Testis (tissue), 3 donors: ENCODE data around the gene RBPMS2. TPM values are rescaled to one million over a fixed set of nuclear protein-coding genes. Genes with fewer than 3 reads are reported as not detected.

Source experiments
- DNase-seq: peaks from one replicate; pipeline ENCODE4 v3.0.0-alpha.2; 2019
- H3K27ac ChIP-seq, 2 donors: fragments of 200-600 bp; sonication (generic); one replicate each; pipeline ENCODE4 v1.5.1; 2019
- H3K27me3 ChIP-seq: fragments of 200-600 bp; sonication (generic); one replicate; pipeline ENCODE4 v1.5.1; 2019
- H3K36me3 ChIP-seq: fragments of 200-600 bp; sonication (generic); one replicate; pipeline ENCODE4 v1.5.1; 2017; ENCODE audit warnings: low read depth; ENCODE audit errors: missing control alignments
- H3K4me1 ChIP-seq: fragments of 200-600 bp; sonication (generic); one replicate; pipeline ENCODE4 v1.5.1; 2019
- H3K4me3 ChIP-seq, 2 donors: fragments of 200-600 bp; sonication (generic); one replicate each; pipeline ENCODE4 v1.5.1; 2017 to 2019
- H3K9me3 ChIP-seq: fragments of 200-600 bp; sonication (generic); one replicate; pipeline ENCODE4 v1.5.1; 2017
- CTCF ChIP-seq, 3 experiments: fragments of 450-650 bp in 2 of 3; fragments of 200-600 bp in 1 of 3; sonication (generic) in 1 of 3; IDR thresholded peaks; one replicate each; pipeline ENCODE4 v1.5.1; 2016 to 2019; ENCODE audit warnings: antibody characterized with exemption in 3 of 3, mild to moderate bottlenecking in 2 of 3, moderate library complexity in 1 of 3
- POLR2A ChIP-seq: fragments of 450-650 bp; IDR thresholded peaks from one replicate; pipeline ENCODE4 v1.6.1; 2017; ENCODE audit warnings: antibody characterized with exemption, mild to moderate bottlenecking, moderate library complexity
- WGBS, 2 donors: methylation state at CpG; one replicate each; pipeline ENCODE4 v1.1.5; 2018; 5-methylcytosine and 5-hydroxymethylcytosine counted together
- intact Hi-C: fragments of 100-400 bp; cut with DNase I; formaldehyde crosslinking; loops from one replicate; pipeline ENCODE4 v1.15.1; 2023; ENCODE audit warnings: low total_unique reads
- polyA plus RNA-seq: library from polyadenylated mRNA; stranded (reverse); fragments of 350-450 nt; fragmentation: Illumina TruSeq; extraction: RNeasy Lipid Tissue Mini Kit (QIAGEN cat#74804); gene quantifications from one replicate; pipeline ENCODE4 v1.2.3, GENCODE V29; 2014; ENCODE audit warnings: low read depth, low replicate concordance; ENCODE audit not compliant: insufficient read depth
- total RNA-seq, 2 donors: library from RNA; depleted of rRNA; stranded (reverse); fragments of >200 nt; gene quantifications; one replicate each; pipeline ENCODE4 v1.2.3, GENCODE V29; 2016

The RBPMS2 gene
- total and polyA plus RNA-seq, 3 donors from 2014 or later = 5.0 to 9.7 (median 5.8) TPM

DNA sequence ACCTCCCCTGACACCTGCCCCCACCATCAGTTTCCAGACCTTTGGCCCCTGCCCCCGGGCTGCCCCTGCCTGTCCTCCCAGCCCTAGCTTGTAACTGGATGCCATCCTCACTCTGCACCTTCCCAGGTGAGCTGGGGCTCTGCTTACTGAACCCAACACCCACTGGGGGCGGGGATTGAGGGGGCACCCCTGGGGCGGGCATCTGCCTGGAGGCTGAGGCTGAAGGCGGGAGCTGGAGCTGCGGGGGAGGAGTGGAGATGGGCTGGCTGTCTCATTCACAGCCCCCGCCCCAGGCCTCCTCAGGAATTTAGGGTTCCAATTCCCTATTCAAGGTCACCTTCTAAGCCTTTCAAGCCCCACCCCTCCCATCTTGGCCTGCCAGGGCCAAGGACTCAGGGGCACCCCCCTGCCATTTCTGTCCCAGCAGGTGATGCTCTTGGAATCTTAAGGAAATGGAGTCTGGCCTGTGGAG is 32.4 kb upstream of the RBPMS2 start:
- no peak overlapping the region for H3K27ac ChIP-seq
- no peak overlapping the region for H3K4me3 ChIP-seq
- H3K27me3 ChIP-seq = no peaks in the 10 kb centered on the region
- no peaks in the 10 kb centered on the region for H3K36me3 ChIP-seq
- no peaks in the 10 kb centered on the region for H3K4me1 ChIP-seq
- no peaks in the 10 kb centered on the region for H3K9me3 ChIP-seq
- intact Hi-C loops = loop anchor here (10.0 kb wide), 1 partner anchor 63 kb away; no protein-coding TSS in a partner anchor
- no peak for TF ChIP-seq POLR2A
- no peak for TF ChIP-seq CTCF (IDR thresholded peaks at IDR 0.05)
- DNase-seq = no peak
- 74 to 76% methylated on average over 5 to 6 of the region's 6 CpGs for WGBS, 2 donors

- WGBS, 2 donors = 77 to 88% methylated on average over 12 to 13 of the region's 13 CpGs
- Histone ChIP-seq H3K27me3 (no peaks in the 10 kb centered on the region), H3K9me3 (no peaks in the 10 kb centered on the region), H3K4me3 (no peak overlapping the region), H3K4me1 (peaks cover 3% of the 10 kb centered on the region), H3K36me3 (no peaks in the 10 kb centered on the region), H3K27ac (no peak overlapping the region)
- no peak for DNase-seq
- intact Hi-C loops = loop anchor here (10.0 kb wide), 1 partner anchor 62 kb away; no protein-coding TSS in a partner anchor
- no peak for TF ChIP-seq CTCF (IDR thresholded peaks at IDR 0.05)
- no peak for TF ChIP-seq POLR2A
Observed at GRCh38 chr15:64807051-64807749, 31.8 kb upstream of the RBPMS2 start.

- no peak for DNase-seq
- intact Hi-C loops = loop anchor here (10.0 kb wide), 1 partner anchor 62 kb away; no protein-coding TSS in a partner anchor
- no peaks in the 10 kb centered on the region for H3K27me3 ChIP-seq
- H3K9me3 ChIP-seq = no peaks in the 10 kb centered on the region
- H3K4me3 ChIP-seq = no peak overlapping the region
- TF ChIP-seq POLR2A (no peak), CTCF (IDR thresholded peaks at IDR 0.05) (no peak)
- no peak overlapping the region for H3K27ac ChIP-seq
- H3K4me1 ChIP-seq = peaks cover 6% of the 10 kb centered on the region
- H3K36me3 ChIP-seq = no peaks in the 10 kb centered on the region
- 81 to 91% methylated on average over 5 to 6 of the region's 6 CpGs for WGBS, 2 donors
Observed at GRCh38 chr15:64806509-64806908, 31.1 kb upstream of the RBPMS2 start.

DNA sequence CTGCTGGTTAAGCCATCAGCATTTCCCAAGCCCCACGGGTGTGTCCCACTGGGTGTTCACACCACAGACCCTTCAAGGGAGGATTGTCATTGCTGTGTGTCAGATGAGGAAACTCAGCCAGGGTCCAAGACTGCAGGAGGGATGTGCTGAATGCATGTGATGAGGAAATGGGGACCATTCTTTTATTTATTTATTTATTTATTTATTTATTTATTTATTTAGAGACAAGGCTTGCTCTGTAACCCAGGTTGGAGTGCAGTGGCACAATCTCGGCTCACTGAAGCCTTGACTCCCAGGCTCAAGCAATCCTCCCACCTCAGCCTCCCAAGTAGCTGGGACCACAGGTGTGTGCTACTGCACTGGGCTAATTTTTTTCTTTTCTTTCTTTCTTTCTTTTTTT is 29.2 kb upstream of the RBPMS2 start:
- no peaks in the 10 kb centered on the region for H3K36me3 ChIP-seq
- DNase-seq = no peak
- no peak overlapping the region for H3K27ac ChIP-seq
- H3K4me1 ChIP-seq = peaks cover 6% of the 10 kb centered on the region
- H3K27me3 ChIP-seq = no peaks in the 10 kb centered on the region
- TF ChIP-seq CTCF (IDR thresholded peaks at IDR 0.05) (no peak), POLR2A (no peak)
- WGBS, 2 donors = 50 to 54% methylated on average over 2 of the region's 2 CpGs
- intact Hi-C loops = loop anchor here (10.0 kb wide), 1 partner anchor 60 kb away; no protein-coding TSS in a partner anchor
- no peak overlapping the region for H3K4me3 ChIP-seq
- H3K9me3 ChIP-seq = no peaks in the 10 kb centered on the region
